Renal cortex interstitium (tissue), 15 donors: ENCODE results near the gene CPA5. TPM values are rescaled to one million over a fixed set of nuclear protein-coding genes. Genes with fewer than 3 reads are reported as not detected.
"Not testable (repeated sequence)": the region's sequence is repeated elsewhere in the genome, so short reads cannot be mapped to it uniquely, and the experiment has no call there.

Experiments
- DNase-seq, 11 donors: peaks; one replicate each; pipeline ENCODE4 v3.0.0-alpha.2; 2013; ENCODE audit warnings: low read depth in 9 of 11, low spot score in 4 of 11; ENCODE audit errors: extremely low read depth in 1 of 11
- long read RNA-seq, 16 experiments: transcript quantifications; one replicate each; lab custom pipeline, GENCODE V29; 2026
- polyA plus RNA-seq, 3 donors: library from polyadenylated mRNA; unstranded; fragments of 120-200 nt; gene quantifications; one replicate each; pipeline ENCODE4 v1.2.1, GENCODE V29; 2013; ENCODE audit not compliant: insufficient read length in 3 of 3

CPA5 gene
- under 1 TPM; 0.23 to 0.36 (median 0.29) TPM for polyA plus RNA-seq
- long read RNA-seq, donor 1 = 0 reads
- long read RNA-seq, donor 2 = 0 reads
- long read RNA-seq, donor 3 = 0 reads
- long read RNA-seq, donor 4 = 0 reads
- long read RNA-seq, donor 5 = 0 reads
- long read RNA-seq, donor 6 = 0 reads
- long read RNA-seq, donor 7 = 0 reads
- long read RNA-seq, donor 8 = 0 reads
- long read RNA-seq, donor 9 = 0 reads
- long read RNA-seq, donor 10 = 0 reads
- long read RNA-seq, donor 11 = 0 reads
- long read RNA-seq, donor 12 = 0 reads
- long read RNA-seq, donor 13 = 0 reads
- long read RNA-seq, donor 14 = 0 reads
- long read RNA-seq, donor 15 = 0 reads
- long read RNA-seq, donor 16 = 0 reads

GRCh38 chr7:130344271-130344866 lies at the start of gene CPA5:
CPA5 (plus strand) TSS chr7:130344816; CDS start chr7:130346486, 1,670 bp downstream.
- DNase-seq = no peak

- no peak for DNase-seq
Observed at GRCh38 chr7:130296221-130296951, 48.2 kb upstream of the CPA5 start.

- DNase-seq = no peak
Observed at GRCh38 chr7:130297628-130298543, 46.7 kb upstream of the CPA5 start.

- no peak for DNase-seq
Observed at GRCh38 chr7:130298544-130299326, 45.9 kb upstream of the CPA5 start.

- DNase-seq = no peak
Observed at GRCh38 chr7:130299866-130300265, 44.8 kb upstream of the CPA5 start.

GRCh38 chr7:130301501-130302020 lies 43.1 kb upstream of the CPA5 start:
- peak in 4 of 11 donors; percentile 37 to 51 (median 46) for DNase-seq

- DNase-seq = no peak
Observed at GRCh38 chr7:130302649-130303048, 42.0 kb upstream of the CPA5 start.

- DNase-seq = no peak
Observed at GRCh38 chr7:130303127-130303526, 41.5 kb upstream of the CPA5 start.

GRCh38 chr7:130303551-130303950 lies 41.1 kb upstream of the CPA5 start:
- no peak for DNase-seq

GRCh38 chr7:130303982-130304381 lies 40.6 kb upstream of the CPA5 start:
- DNase-seq = no peak

- DNase-seq = no peak
Observed at GRCh38 chr7:130304878-130305277, 39.7 kb upstream of the CPA5 start.

GRCh38 chr7:130305433-130306042 lies 39.1 kb upstream of the CPA5 start:
- no peak for DNase-seq

GRCh38 chr7:130309986-130310385 lies 34.6 kb upstream of the CPA5 start:
- DNase-seq = no peak

GRCh38 chr7:130314305-130314704 lies 30.3 kb upstream of the CPA5 start:
- no peak for DNase-seq

GRCh38 chr7:130319541-130319940 lies 25.1 kb upstream of the CPA5 start:
- DNase-seq = no peak

- not testable (repeated sequence) for DNase-seq
Observed at GRCh38 chr7:130321542-130322229, 22.9 kb upstream of the CPA5 start.

- no peak for DNase-seq
Observed at GRCh38 chr7:130322615-130323014, 22.0 kb upstream of the CPA5 start.
